Left ventricle myocardium inferior (tissue), 1 donor: ENCODE data around the gene ASPG. TPM values are rescaled to one million over a fixed set of nuclear protein-coding genes. Genes with fewer than 3 reads are reported as not detected.

Experiments used
- DNase-seq: peaks from one replicate; pipeline ENCODE4 v3.0.0-alpha.2; 2020
- H3K27ac ChIP-seq: fragments of 200-600 bp; replicated peaks from 2 replicates; pipeline ENCODE4 v1.8.0; 2021
- H3K27me3 ChIP-seq: fragments of 200-600 bp; 2 replicates; pipeline ENCODE4 v1.8.0; 2021; ENCODE audit warnings: low read depth
- H3K36me3 ChIP-seq: fragments of 200-600 bp; 2 replicates; pipeline ENCODE4 v1.8.0; 2021
- H3K4me1 ChIP-seq: fragments of 200-600 bp; 2 replicates; pipeline ENCODE4 v1.8.0; 2021
- H3K4me3 ChIP-seq: fragments of 200-600 bp; 2 replicates; pipeline ENCODE4 v1.8.0; 2021; ENCODE audit warnings: mild to moderate bottlenecking, moderate library complexity
- H3K9me3 ChIP-seq: fragments of 200-600 bp; replicated peaks from 2 replicates; pipeline ENCODE4 v1.8.0; 2021
- CTCF ChIP-seq: fragments of 200-600 bp; IDR thresholded peaks from 2 replicates; pipeline ENCODE4 v1.8.0; 2021; ENCODE audit warnings: antibody characterized with exemption, mild to moderate bottlenecking, borderline replicate concordance
- intact Hi-C: fragments of 100-400 bp; cut with micrococcal nuclease; formaldehyde crosslinking; loops from one replicate; pipeline ENCODE4 v1.11.0; 2022
- total RNA-seq: library from RNA; stranded (reverse); fragmentation: NEBNext Ultra II Directional; extraction: Animal tissue kit (Norgen Biotek cat#: 25700); gene quantifications from one replicate; pipeline ENCODE4 v1.2.1, GENCODE V29; 2021
- donor health status: DM: no; HTN: yes; CAD: no; lungs with severe emphysema.

ASPG gene
- total RNA-seq, 1 donor from 2014 or later, result 27.1 TPM

GRCh38 chr14:104086661-104087461 lies 1.4 kb downstream of the ASPG start:
- peak; percentile 51 for DNase-seq
- intact Hi-C loops, result no loop called here
- H3K36me3 ChIP-seq, result no peaks in the 10 kb centered on the region
- H3K4me1 ChIP-seq, result peaks cover 63% of the 10 kb centered on the region
- no peak for TF ChIP-seq CTCF
- peaks cover 54% of the 10 kb centered on the region for H3K27me3 ChIP-seq
- H3K4me3 ChIP-seq, result peak overlapping the region; percentile 65
- H3K27ac ChIP-seq, result peak overlapping the region; percentile 86
- no peaks in the 10 kb centered on the region for H3K9me3 ChIP-seq

- no peak for TF ChIP-seq CTCF
- peak overlapping the region; percentile 86 for H3K27ac ChIP-seq
- no peaks in the 10 kb centered on the region for H3K36me3 ChIP-seq
- H3K27me3 ChIP-seq, result peaks cover 56% of the 10 kb centered on the region
- intact Hi-C loops, result no loop called here
- no peaks in the 10 kb centered on the region for H3K9me3 ChIP-seq
- H3K4me1 ChIP-seq, result peaks cover 59% of the 10 kb centered on the region
- DNase-seq, result no peak
- no peak overlapping the region for H3K4me3 ChIP-seq
Observed at GRCh38 chr14:104087505-104087904, 2.0 kb downstream of the ASPG start.

- Histone ChIP-seq H3K4me1 (peaks cover 52% of the 10 kb centered on the region), H3K27ac (no peak overlapping the region), H3K27me3 (peaks cover 52% of the 10 kb centered on the region), H3K36me3 (no peaks in the 10 kb centered on the region), H3K4me3 (no peak overlapping the region), H3K9me3 (no peaks in the 10 kb centered on the region)
- intact Hi-C loops, result no loop called here
- DNase-seq, result peak; percentile 11
- no peak for TF ChIP-seq CTCF
Observed at GRCh38 chr14:104087981-104088850, 2.7 kb downstream of the ASPG start.

GRCh38 chr14:104090071-104090748 lies 4.7 kb downstream of the ASPG start:
- Histone ChIP-seq H3K9me3 (no peaks in the 10 kb centered on the region), H3K27ac (no peak overlapping the region), H3K27me3 (peaks cover 49% of the 10 kb centered on the region), H3K36me3 (no peaks in the 10 kb centered on the region), H3K4me1 (peaks cover 38% of the 10 kb centered on the region), H3K4me3 (no peak overlapping the region)
- no peak for TF ChIP-seq CTCF
- intact Hi-C loops, result no loop called here
- peak; percentile 7 for DNase-seq
